PC-3 (cell line): ENCODE data around the gene MAN1B1.

Experiments
- EZH2 ChIP-seq: fragments of 300-600 bp; sonication (generic); IDR thresholded peaks from one replicate; pipeline ENCODE4 v1.6.1; 2017; ENCODE audit warnings: antibody characterized with exemption, mild to moderate bottlenecking, low read length; ENCODE audit not compliant: unreplicated experiment
- EZH2phosphoT487 ChIP-seq: fragments of 300-600 bp; sonication (generic); IDR thresholded peaks from 2 replicates; pipeline ENCODE4 v1.6.1; 2018; ENCODE audit warnings: mild to moderate bottlenecking, antibody characterized with exemption, low read length, borderline replicate concordance
- TF ChIP-seq, protein P1 (sequence below): fragments of 300-600 bp; sonication (generic); conservative IDR thresholded peaks from 2 replicates; pipeline ENCODE4 v1.5.1; 2017; ENCODE audit warnings: antibody characterized with exemption, low read depth, mild to moderate bottlenecking, low read length

GRCh38 chr9:137114220-137114612, 27.4 kb downstream of the MAN1B1 start:
- TF ChIP-seq, protein P1, sequence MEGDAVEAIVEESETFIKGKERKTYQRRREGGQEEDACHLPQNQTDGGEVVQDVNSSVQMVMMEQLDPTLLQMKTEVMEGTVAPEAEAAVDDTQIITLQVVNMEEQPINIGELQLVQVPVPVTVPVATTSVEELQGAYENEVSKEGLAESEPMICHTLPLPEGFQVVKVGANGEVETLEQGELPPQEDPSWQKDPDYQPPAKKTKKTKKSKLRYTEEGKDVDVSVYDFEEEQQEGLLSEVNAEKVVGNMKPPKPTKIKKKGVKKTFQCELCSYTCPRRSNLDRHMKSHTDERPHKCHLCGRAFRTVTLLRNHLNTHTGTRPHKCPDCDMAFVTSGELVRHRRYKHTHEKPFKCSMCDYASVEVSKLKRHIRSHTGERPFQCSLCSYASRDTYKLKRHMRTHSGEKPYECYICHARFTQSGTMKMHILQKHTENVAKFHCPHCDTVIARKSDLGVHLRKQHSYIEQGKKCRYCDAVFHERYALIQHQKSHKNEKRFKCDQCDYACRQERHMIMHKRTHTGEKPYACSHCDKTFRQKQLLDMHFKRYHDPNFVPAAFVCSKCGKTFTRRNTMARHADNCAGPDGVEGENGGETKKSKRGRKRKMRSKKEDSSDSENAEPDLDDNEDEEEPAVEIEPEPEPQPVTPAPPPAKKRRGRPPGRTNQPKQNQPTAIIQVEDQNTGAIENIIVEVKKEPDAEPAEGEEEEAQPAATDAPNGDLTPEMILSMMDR = no peak
- TF ChIP-seq EZH2phosphoT487 (no peak), EZH2 (no peak)
